Measurements from ENCODE around the gene TSNAXIP1. TPM values are rescaled to one million over a fixed set of nuclear protein-coding genes. Genes with fewer than 3 reads are reported as not detected.
A peak's percentile ranks its signal among the peaks of the same experiment; 100 is the strongest.

The TSNAXIP1 gene, protein sequence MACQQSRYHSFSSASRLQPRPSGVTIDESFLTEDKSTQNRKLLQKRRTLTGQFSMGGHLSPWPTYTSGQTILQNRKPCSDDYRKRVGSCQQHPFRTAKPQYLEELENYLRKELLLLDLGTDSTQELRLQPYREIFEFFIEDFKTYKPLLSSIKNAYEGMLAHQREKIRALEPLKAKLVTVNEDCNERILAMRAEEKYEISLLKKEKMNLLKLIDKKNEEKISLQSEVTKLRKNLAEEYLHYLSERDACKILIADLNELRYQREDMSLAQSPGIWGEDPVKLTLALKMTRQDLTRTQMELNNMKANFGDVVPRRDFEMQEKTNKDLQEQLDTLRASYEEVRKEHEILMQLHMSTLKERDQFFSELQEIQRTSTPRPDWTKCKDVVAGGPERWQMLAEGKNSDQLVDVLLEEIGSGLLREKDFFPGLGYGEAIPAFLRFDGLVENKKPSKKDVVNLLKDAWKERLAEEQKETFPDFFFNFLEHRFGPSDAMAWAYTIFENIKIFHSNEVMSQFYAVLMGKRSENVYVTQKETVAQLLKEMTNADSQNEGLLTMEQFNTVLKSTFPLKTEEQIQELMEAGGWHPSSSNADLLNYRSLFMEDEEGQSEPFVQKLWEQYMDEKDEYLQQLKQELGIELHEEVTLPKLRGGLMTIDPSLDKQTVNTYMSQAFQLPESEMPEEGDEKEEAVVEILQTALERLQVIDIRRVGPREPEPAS
- total RNA-seq (2021): 1.9 and 2.2 TPM in 2 replicates
- percentile 22 among the genes with signal in this experiment for Bru-seq, nascent RNA
- BruChase-seq, experiment 1, labeled RNA remaining after a 2-hour chase: percentile 18 among the genes with signal in this experiment
- BruChase-seq, experiment 2, labeled RNA remaining after a 6-hour chase: percentile 25 among the genes with signal in this experiment
- long read RNA-seq, partial matches to known transcripts: 0 of 2 reads
- long read RNA-seq, other reads (novel, unspliced or antisense): 2 of 2 reads

DNA sequence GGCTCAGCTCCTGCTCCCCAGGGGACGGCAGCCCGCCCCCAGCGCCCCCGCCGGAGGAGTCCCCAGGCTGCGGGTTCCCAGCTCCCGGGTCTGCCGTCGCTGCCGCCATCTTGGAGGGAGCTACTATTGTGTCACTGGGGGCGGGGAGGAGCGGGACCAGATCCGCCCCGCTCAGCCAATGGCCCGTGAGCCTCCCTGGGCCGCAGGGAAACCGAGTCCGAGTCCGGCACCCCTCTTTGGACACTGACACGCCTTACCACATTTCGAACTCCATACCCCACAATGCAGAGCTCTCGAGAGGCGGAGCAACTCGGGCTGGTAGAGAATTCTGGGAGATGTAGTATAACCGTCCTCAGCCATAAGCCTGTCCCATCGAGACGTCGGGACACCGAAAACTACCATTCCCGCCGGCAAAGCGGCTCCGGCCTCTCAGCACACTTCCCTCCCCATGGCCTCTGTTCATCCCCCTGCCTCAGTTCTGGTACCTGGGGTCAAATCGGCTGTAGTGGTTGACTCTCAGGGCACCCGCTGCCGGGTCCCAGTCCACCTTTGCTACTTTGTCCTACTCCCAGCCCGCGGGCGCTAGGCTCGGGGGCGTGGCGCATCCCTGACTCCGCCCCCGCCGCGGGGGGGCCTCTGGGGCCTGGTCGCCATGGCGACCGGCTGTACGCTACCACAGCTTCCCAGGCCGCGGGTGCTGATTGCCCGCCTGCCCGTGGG lies at the start of gene TSNAXIP1, which contains the start of gene RANBP10:
Gene TSNAXIP1 (plus strand): TSS at position 462 of the 720 bp plus-strand sequence. CDS start 261 bp downstream, outside the sequence.
Gene RANBP10 (minus strand): TSS at position 133 of the 720 bp plus-strand sequence. CDS start 24 bp downstream, at position 109.
- Histone ChIP-seq H3K27ac (no peak within 1 kb of the TSS), H4K20me1 (ENCODE audit: insufficient read depth) (no peaks in the 10 kb centered on the region; the same call in 1 of the 2 replicates), H2AFZ (peak within 1 kb of the TSS; percentile 97), H3K9me2 (ENCODE audit: insufficient read depth) (no peaks in the 10 kb centered on the region), H3K79me2 (ENCODE audit: low read depth) (peaks cover 41% of the 10 kb centered on the region), H3K4me3 (peak within 1 kb of the TSS; percentile 86), H3F3A (ENCODE audit: insufficient read depth, low read depth) (peaks cover 5% of the 10 kb centered on the region; the same call in 1 of the 2 replicates), H3K9me3 (ENCODE audit: insufficient read depth, low read depth) (no peaks in the 10 kb centered on the region), H3K4me2 (peak within 1 kb of the TSS; percentile 92), H3K36me3 (ENCODE audit: low read depth) (peaks cover 6% of the 10 kb centered on the region; the same call in 1 of the 2 replicates), H3K4me1 (replicated peaks; ENCODE audit: insufficient read depth) (peaks cover 14% of the 10 kb centered on the region), H3K27me3 (ENCODE audit: insufficient read depth, low read depth) (no peaks in the 10 kb centered on the region)
- POLR2A ChIA-PET (ENCODE audit: unreplicated experiment): interaction anchor here (0.5 to 1.1 kb wide), 12 partner anchors 22 to 954 kb away, joined by 3 to 20 read pairs (median 4); partner anchors contain the start of gene GFOD2
- TF ChIP-seq EZH2 (IDR thresholded peaks at IDR 0.05; ENCODE audit: low read depth): no peak
- TF ChIP-seq, protein P1, sequence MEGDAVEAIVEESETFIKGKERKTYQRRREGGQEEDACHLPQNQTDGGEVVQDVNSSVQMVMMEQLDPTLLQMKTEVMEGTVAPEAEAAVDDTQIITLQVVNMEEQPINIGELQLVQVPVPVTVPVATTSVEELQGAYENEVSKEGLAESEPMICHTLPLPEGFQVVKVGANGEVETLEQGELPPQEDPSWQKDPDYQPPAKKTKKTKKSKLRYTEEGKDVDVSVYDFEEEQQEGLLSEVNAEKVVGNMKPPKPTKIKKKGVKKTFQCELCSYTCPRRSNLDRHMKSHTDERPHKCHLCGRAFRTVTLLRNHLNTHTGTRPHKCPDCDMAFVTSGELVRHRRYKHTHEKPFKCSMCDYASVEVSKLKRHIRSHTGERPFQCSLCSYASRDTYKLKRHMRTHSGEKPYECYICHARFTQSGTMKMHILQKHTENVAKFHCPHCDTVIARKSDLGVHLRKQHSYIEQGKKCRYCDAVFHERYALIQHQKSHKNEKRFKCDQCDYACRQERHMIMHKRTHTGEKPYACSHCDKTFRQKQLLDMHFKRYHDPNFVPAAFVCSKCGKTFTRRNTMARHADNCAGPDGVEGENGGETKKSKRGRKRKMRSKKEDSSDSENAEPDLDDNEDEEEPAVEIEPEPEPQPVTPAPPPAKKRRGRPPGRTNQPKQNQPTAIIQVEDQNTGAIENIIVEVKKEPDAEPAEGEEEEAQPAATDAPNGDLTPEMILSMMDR (conservative IDR thresholded peaks at IDR 0.05): no peak
- intact Hi-C loops (cut with micrococcal nuclease; ENCODE audit: unreplicated experiment): loop anchor here (1.0 to 5.0 kb wide), 5 partner anchors 41 to 284 kb away; partner anchors contain the start of genes CENPT, GFOD2, NFATC3 and NUTF2
- no TSS peak for BruUV-seq (replicated peaks)
- CTCF ChIA-PET: interaction anchor here (0.6 to 1.5 kb wide), 3 partner anchors 10 to 67 kb away, joined by 3 to 10 read pairs (median 3); no protein-coding TSS in a partner anchor
- peak; percentile 96 to 98 for DNase-seq

DNA sequence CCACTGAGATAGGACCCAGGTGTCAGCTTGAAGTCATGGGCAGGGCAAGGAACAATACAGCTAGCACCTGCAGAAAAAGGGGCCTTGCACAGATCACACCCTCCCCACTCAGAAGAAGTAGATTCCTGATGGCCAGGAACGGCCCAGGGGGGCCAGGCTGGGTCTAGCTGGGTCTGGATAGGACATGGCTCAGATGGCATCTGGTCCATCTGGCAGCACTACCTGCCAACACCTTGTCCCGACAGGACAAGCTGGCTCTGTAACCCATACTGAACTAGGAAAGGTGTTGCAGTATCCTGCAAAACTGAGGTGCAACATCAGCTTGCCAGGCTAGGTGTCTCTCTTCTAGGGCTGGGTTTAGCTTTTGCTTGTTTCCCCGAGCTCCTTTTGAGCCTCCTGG lies 48.7 kb upstream of the TSNAXIP1 start:
- CTCF ChIA-PET: interaction anchor here (0.6 kb wide), 1 partner anchor 52 kb away, joined by 8 read pairs; no protein-coding TSS in a partner anchor
- no peak overlapping the region for H3K4me2 ChIP-seq
- no peaks in the 10 kb centered on the region for H3K36me3 ChIP-seq (ENCODE audit: low read depth)
- no TSS peak for BruUV-seq (replicated peaks)
- no peaks in the 10 kb centered on the region for H3K27me3 ChIP-seq (ENCODE audit: insufficient read depth, low read depth)
- 0 out of 2 replicates have a peak, but pooled peaks cover 2% of the 10 kb centered on the region for H4K20me1 ChIP-seq (ENCODE audit: insufficient read depth)
- no peaks in the 10 kb centered on the region for H3K9me3 ChIP-seq (ENCODE audit: insufficient read depth, low read depth)
- H3K4me3 ChIP-seq: no peak overlapping the region
- H3K27ac ChIP-seq: no peak overlapping the region
- intact Hi-C loops (cut with micrococcal nuclease; ENCODE audit: unreplicated experiment): no loop called here
- no peak overlapping the region for H2AFZ ChIP-seq
- H3K9me2 ChIP-seq (ENCODE audit: insufficient read depth): no peaks in the 10 kb centered on the region
- no peaks in the 10 kb centered on the region for H3F3A ChIP-seq (ENCODE audit: insufficient read depth, low read depth)
- no peaks in the 10 kb centered on the region for H3K79me2 ChIP-seq (ENCODE audit: low read depth)
- no peak for DNase-seq
- no peaks in the 10 kb centered on the region for H3K4me1 ChIP-seq (replicated peaks; ENCODE audit: insufficient read depth)
- POLR2A ChIA-PET (ENCODE audit: unreplicated experiment): interaction anchor here (0.6 kb wide), 1 partner anchor 461 kb away, joined by 4 read pairs; no protein-coding TSS in a partner anchor
- TF ChIP-seq, protein P1 (conservative IDR thresholded peaks at IDR 0.05): no peak
- TF ChIP-seq EZH2 (IDR thresholded peaks at IDR 0.05; ENCODE audit: low read depth): no peak
